ENCODE results near the gene SLCO4A1. TPM values are rescaled to one million over a fixed set of nuclear protein-coding genes. Genes with fewer than 3 reads are reported as not detected.

Gene SLCO4A1
- total and polyA plus RNA-seq, 2 of the 4 experiments (the other 2 are of a cell fraction), result 0.72 to 1.1 TPM

GRCh38 chr20:62666736-62667529 is 24.6 kb downstream of the SLCO4A1 start:
- H3K36me3 ChIP-seq (ENCODE audit: control insufficient read depth, insufficient read depth, low read length), result no peaks in the 10 kb centered on the region
- no peak overlapping the region for H3K18ac ChIP-seq (ENCODE audit: low read depth, low read length)
- no peak overlapping the region for H4K5ac ChIP-seq (ENCODE audit: low read depth, low read length)
- H3K27ac ChIP-seq (ENCODE audit: insufficient read depth, low read length), result no peak overlapping the region
- H3K9me1 ChIP-seq (ENCODE audit: insufficient read depth, low read length), result no peaks in the 10 kb centered on the region
- H3K56ac ChIP-seq (ENCODE audit: extremely low read depth, insufficient read depth, low read length), result no peak overlapping the region
- CTCF ChIA-PET, result interaction anchor here (1.1 kb wide), 1 partner anchor 125 kb away, joined by 4 read pairs; no protein-coding TSS in a partner anchor
- H2BK20ac ChIP-seq (ENCODE audit: low read depth, low read length), result no peak overlapping the region
- H2BK120ac ChIP-seq (ENCODE audit: low read depth, low read length), result no peak overlapping the region
- in situ Hi-C loops (cut with MboI; ENCODE audit: low sequenced_read_pairs) (loop anchor here (5.0 kb wide), 1 partner anchor 125 kb away; no protein-coding TSS in a partner anchor), dilution Hi-C loops (cut with HindIII; ENCODE audit: low sequenced_read_pairs, unreplicated experiment) (no loop called here), intact Hi-C loops (cut with micrococcal nuclease) (no loop called here)
- H3K27me3 ChIP-seq (ENCODE audit: control insufficient read depth, insufficient read depth, low read length), result no peaks in the 10 kb centered on the region
- no peaks in the 10 kb centered on the region; the same call in none of the 2 replicates for H4K20me1 ChIP-seq (ENCODE audit: insufficient read depth, low read length)
- no peak for ATAC-seq (ENCODE audit: low read depth)
- no peak overlapping the region for H2AFZ ChIP-seq (replicated peaks; ENCODE audit: low read length, poor library complexity)
- H3K14ac ChIP-seq (replicated peaks; ENCODE audit: low read depth, low read length), result no peak overlapping the region
- no TSS peak for BruUV-seq (replicated peaks)
- H4K91ac ChIP-seq (ENCODE audit: insufficient read depth, low read depth, low read length), result no peak overlapping the region
- DNase-seq, result peak; percentile 20
- no peaks in the 10 kb centered on the region for H3K79me1 ChIP-seq (ENCODE audit: low read depth in 1 of 2, low read length in 2 of 2)
- no peak overlapping the region for H3K9ac ChIP-seq (ENCODE audit: low read depth, low read length)
- H3K4me2 ChIP-seq (ENCODE audit: low read depth, low read length), result no peak overlapping the region
- H3K4me3 ChIP-seq (ENCODE audit: insufficient read depth, low read depth, low read length), result no peak overlapping the region
- peaks cover 4% of the 10 kb centered on the region for H3K4me1 ChIP-seq (ENCODE audit: control insufficient read depth, insufficient read depth, low read length)
- no peak overlapping the region for H4K8ac ChIP-seq (ENCODE audit: low read depth in 2 of 2, low read length in 2 of 2)
- WGBS, 2 experiments (ENCODE audit: extremely low coverage in 2 of 2, insufficient read length in 1 of 2), result 68% methylated on average over 13 of the region's 27 CpGs; no CpG with 5 or more reads in 1 of the 2 experiments
- no peak overlapping the region for H2BK5ac ChIP-seq (ENCODE audit: low read depth, low read length, poor library complexity, severe bottlenecking)
- no peak overlapping the region for H2AK9ac ChIP-seq (replicated peaks; ENCODE audit: low read depth, low read length, poor library complexity)
- no peak overlapping the region; the same call in 1 of the 2 replicates for H2AK5ac ChIP-seq (ENCODE audit: low read depth, low read length)
- no peak overlapping the region for H2BK15ac ChIP-seq (ENCODE audit: low read depth, low read length)
- no peak overlapping the region for H3K4ac ChIP-seq (ENCODE audit: low read depth, low read length)
- no peaks in the 10 kb centered on the region for H3K9me3 ChIP-seq (ENCODE audit: control insufficient read depth, insufficient read depth, low read length)
- no peak overlapping the region for H3K23ac ChIP-seq (ENCODE audit: low read depth, low read length)
- POLR2A ChIA-PET (ENCODE audit: unreplicated experiment), result no interaction called here
- no peak for TF ChIP-seq MXI1 (IDR thresholded peaks at IDR 0.05; ENCODE audit: borderline replicate concordance, low read depth, low read length)
- TF ChIP-seq RAD21 (IDR thresholded peaks at IDR 0.05; ENCODE audit: low read length), result no peak
- no peak for TF ChIP-seq CEBPB (IDR thresholded peaks at IDR 0.05; ENCODE audit: low read depth, low read length)
- no peak for TF ChIP-seq MAZ (IDR thresholded peaks at IDR 0.05; ENCODE audit: borderline replicate concordance, low read depth, low read length)
- no peak for TF ChIP-seq MAFK (IDR thresholded peaks at IDR 0.05; ENCODE audit: low read depth, low read length)
- no peak for TF ChIP-seq POLR2A (IDR thresholded peaks at IDR 0.05; ENCODE audit: low read depth, low read length)
- TF ChIP-seq NFE2L2 (IDR thresholded peaks at IDR 0.05; ENCODE audit: low read depth, low read length), result no peak
- no peak for TF ChIP-seq RFX5 (IDR thresholded peaks at IDR 0.05; ENCODE audit: low read depth, low read length)
- TF ChIP-seq SMC3 (IDR thresholded peaks at IDR 0.05; ENCODE audit: low read depth, low read length), result no peak
- no peak for TF ChIP-seq FOS (IDR thresholded peaks at IDR 0.05; ENCODE audit: low read depth, low read length)
- no peak for TF ChIP-seq RCOR1 (IDR thresholded peaks at IDR 0.05; ENCODE audit: insufficient replicate concordance, low read length)
- TF ChIP-seq CTCF (conservative IDR thresholded peaks at IDR 0.05; ENCODE audit: low read depth, low read length), result no peak
- TF ChIP-seq CHD1 (IDR thresholded peaks at IDR 0.05; ENCODE audit: low read depth, low read length), result no peak
- no peak for TF ChIP-seq BHLHE40 (IDR thresholded peaks at IDR 0.05; ENCODE audit: low read depth, low read length)
- TF ChIP-seq ELK1 (IDR thresholded peaks at IDR 0.05; ENCODE audit: borderline replicate concordance, low read depth, low read length), result no peak

All from IMR-90 (cell line).